ENCODE data around the gene TMEFF1. TPM values are rescaled to one million over a fixed set of nuclear protein-coding genes. Genes with fewer than 3 reads are reported as not detected.
"Not testable (repeated sequence)": the region's sequence is repeated elsewhere in the genome, so short reads cannot be mapped to it uniquely, and the experiment has no call there.

Gene TMEFF1, protein sequence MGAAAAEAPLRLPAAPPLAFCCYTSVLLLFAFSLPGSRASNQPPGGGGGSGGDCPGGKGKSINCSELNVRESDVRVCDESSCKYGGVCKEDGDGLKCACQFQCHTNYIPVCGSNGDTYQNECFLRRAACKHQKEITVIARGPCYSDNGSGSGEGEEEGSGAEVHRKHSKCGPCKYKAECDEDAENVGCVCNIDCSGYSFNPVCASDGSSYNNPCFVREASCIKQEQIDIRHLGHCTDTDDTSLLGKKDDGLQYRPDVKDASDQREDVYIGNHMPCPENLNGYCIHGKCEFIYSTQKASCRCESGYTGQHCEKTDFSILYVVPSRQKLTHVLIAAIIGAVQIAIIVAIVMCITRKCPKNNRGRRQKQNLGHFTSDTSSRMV
- total RNA-seq = under 1 TPM in 1 of 2 donors, not detected in 1; 0.35 TPM
- long read RNA-seq = 0 reads

GRCh38 chr9:100472788-100473275 is at the start of gene TMEFF1:
TSS of gene TMEFF1 (plus strand) at chr9:100473149. CDS start at chr9:100473545, 396 bp downstream.
- intact Hi-C loops (cut with DNase I) = no loop called here
- ATAC-seq (peak; percentile 70 to 85), DNase-seq (peak; percentile 28)

- intact Hi-C loops (cut with DNase I) = no loop called here
- ATAC-seq = no peak
- DNase-seq = no peak
These were observed 47.2 kb upstream of the TMEFF1 start for GRCh38 chr9:100425758-100426157.

DNA sequence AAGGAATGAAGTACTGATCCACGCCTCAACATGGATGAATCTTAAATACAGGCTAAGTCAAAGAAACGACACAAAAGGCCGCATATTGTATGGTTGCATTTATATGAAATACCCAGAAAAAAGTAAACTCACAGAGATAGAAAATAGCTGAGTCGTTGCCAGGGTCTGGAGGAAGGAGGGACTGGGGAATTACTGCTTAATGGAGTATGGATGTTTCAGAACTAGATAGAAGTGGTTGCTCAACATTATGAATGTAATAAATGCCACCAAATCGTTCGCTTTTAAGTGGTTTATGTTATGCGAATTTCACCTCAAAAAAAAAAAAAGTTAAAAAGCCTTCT is 46.8 kb upstream of the TMEFF1 start:
- ATAC-seq = no peak

GRCh38 chr9:100426530-100427365 is 46.2 kb upstream of the TMEFF1 start, which contains the start of gene MSANTD3:
TSS of gene MSANTD3 (plus strand) at chr9:100427143. CDS start at chr9:100441939, 14,796 bp downstream.
- peak; percentile 71 to 90 for ATAC-seq
- intact Hi-C loops (cut with DNase I) = no loop called here
- DNase-seq = peak; percentile 62

More for the DNA sequence above, 46.8 kb upstream of the TMEFF1 start:
- no peak for DNase-seq
- intact Hi-C loops (cut with DNase I) = no loop called here

DNA sequence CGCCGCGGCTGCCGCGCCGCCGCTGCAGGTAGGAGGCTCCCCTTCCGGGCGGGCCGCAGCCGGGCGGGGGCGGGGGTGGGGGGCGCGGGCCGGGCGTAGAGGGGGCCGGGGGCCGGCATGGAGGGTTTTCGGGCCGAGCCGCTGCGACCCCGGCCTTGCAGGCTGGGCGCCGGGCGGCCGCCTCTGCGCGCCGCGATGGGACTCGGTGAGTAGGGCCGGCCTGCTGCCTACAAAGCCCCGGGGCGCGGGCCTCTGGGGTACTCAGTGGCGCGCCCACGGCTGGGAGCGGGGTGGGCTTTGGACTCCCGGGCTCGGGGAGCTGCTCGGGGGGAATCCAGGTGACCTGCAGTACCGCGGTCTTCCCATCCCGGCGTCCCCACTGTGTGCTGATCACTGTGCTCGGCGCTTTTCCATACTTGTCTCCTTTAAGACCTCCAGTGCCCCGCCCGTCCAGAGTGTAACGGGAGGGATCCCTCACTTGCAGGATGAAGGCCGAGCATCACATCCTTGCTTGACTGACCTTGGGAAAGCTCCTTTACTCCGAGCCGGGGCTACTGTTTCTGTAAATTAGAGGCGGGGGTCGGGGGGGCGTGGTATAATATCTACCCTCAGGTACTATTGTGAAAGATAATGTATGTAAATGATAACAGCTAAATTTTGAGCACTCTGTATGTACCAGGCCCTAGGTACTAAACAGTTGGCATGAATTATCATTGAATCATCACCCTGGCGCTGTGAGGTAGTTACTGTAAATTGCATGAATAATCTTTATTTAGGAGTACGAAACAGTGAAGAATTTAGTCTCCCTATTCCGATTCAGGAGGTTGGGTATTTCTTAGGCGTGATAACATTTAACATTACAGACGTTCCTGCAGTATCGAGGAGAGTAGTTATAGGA is 45.3 kb upstream of the TMEFF1 start:
- ATAC-seq (peak; percentile 35 to 49), DNase-seq (peak; percentile 67)
- intact Hi-C loops (cut with DNase I) = no loop called here

DNA sequence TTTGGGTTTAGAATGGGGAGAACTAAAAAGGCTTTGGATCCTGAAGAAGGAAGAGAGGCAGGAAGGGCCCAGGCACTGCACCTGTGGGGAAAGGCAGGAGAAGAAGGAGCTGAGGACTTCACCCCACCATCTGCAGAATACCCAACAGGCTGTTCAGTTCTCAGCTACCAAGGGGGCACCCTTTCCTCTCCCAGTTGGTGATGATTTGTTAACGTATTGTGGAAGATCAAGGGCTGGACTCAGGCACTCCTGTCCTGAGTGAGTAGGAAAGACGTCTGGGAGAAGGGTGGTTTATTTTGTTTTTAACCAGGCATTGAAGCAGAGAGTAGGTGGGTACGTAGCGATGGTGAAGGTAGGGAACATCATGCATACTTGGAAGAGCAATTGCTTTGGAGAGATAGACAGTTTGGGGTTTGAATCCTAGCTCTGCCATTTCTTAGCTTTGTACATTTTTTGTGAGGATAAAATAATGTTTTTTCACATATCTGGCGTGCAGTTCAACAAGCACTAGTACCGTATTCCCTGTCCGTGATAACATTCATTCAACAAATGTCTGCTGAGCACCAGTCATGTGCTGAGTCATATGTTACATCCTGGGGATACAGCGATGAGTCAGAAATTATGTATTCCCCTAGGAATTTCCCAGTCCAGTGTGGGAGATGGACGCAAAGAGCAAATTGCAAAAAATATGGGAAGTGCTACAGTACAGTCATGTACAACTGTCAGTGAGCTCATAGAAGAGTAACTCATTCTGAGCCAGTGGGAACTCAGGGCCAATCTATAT is 43.9 kb upstream of the TMEFF1 start:
- no peak for DNase-seq
- ATAC-seq = peak; percentile 36 to 87
- intact Hi-C loops (cut with DNase I) = no loop called here

- DNase-seq (no peak), ATAC-seq (no peak)
- intact Hi-C loops (cut with DNase I) = loop anchor here in 1 of 2 donors (5.0 kb wide), 1 partner anchor 78 kb away; the partner anchor contains the start of gene TEX10
These were observed 42.5 kb upstream of the TMEFF1 start for GRCh38 chr9:100430286-100430940.

DNA sequence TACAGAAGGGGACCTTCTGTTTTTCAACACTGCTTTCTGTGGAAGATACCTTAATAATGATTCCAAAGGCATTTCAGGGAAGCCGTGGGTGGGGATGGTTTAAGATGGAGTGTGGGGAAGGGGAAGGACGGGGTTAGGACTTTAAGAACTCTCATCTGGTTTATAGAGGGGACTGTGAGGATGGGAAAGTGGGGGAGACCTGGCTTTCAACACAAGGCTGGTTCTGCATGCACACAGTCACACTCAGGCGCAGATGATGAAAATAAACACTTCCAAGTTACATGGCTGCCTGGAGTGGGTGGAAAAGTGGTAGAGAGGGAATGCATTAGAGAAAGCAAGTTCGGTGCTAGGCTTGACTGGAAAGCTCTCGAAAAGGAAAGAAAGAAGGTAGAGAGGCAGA is 41.1 kb upstream of the TMEFF1 start:
- DNase-seq (no peak), ATAC-seq (no peak)
- intact Hi-C loops (cut with DNase I) = loop anchor here in 1 of 2 donors (5.0 kb wide), 1 partner anchor 80 kb away; the partner anchor contains the start of gene TEX10

GRCh38 chr9:100432736-100433135 is 40.2 kb upstream of the TMEFF1 start:
- ATAC-seq (no peak), DNase-seq (no peak)
- intact Hi-C loops (cut with DNase I) = loop anchor here in 1 of 2 donors (5.0 kb wide), 1 partner anchor 80 kb away; the partner anchor contains the start of gene TEX10

GRCh38 chr9:100436571-100436970 is 36.4 kb upstream of the TMEFF1 start:
- ATAC-seq = no peak
- DNase-seq = no peak
- intact Hi-C loops (cut with DNase I) = loop anchor here in 1 of 2 donors (5.0 kb wide), 1 partner anchor 161 kb away; no protein-coding TSS in a partner anchor

DNA sequence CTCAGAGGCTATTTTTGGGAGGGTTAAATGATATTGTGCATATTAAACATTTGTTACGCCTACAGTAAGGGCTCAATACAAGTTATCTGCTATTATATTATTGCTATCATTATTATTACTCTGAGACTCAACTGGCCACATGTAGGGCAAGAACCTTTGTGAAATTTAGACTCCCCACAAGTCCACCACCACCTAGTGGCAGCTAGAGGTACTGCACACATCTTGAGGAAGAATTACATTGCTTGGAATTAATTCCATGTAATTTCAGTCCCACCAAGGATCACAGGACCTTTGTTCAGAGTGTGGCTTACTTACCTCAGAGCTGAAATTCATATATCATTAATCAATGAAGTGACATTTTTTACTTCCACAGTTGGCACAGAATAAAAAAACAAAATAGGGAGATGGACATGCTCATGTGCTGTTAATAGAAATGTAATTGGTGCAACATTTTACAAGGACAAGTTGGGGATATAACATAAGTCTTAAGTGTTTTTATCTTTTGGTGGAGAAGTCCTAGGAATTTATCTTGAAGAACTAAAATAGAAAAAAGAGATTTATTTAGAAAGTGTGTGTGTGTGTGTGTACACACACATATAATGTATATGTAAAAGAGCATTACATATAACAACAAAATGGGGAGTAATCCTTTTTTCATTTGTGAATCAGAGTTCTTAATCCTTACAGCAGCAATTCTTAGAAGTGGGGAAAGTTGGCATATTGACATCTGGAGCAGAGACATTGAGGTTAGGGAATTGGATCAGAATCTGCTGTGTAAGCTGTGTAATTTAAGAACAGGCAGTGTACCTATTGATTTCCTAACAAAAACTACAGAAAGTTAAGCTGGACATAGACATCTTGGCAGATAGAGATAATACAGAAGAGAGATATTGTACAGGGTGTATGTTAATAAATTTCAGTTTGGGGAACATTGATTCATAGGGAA is 34.8 kb upstream of the TMEFF1 start:
- DNase-seq (peak; percentile 72), ATAC-seq (peak; percentile 47 to 70)
- intact Hi-C loops (cut with DNase I) = loop anchor here in 1 of 2 donors (5.0 kb wide), 1 partner anchor 159 kb away; no protein-coding TSS in a partner anchor

GRCh38 chr9:100440071-100440470 is 32.9 kb upstream of the TMEFF1 start:
- no peak for DNase-seq
- ATAC-seq = peak in 1 of 2 donors; percentile 22
- intact Hi-C loops (cut with DNase I) = no loop called here

DNA sequence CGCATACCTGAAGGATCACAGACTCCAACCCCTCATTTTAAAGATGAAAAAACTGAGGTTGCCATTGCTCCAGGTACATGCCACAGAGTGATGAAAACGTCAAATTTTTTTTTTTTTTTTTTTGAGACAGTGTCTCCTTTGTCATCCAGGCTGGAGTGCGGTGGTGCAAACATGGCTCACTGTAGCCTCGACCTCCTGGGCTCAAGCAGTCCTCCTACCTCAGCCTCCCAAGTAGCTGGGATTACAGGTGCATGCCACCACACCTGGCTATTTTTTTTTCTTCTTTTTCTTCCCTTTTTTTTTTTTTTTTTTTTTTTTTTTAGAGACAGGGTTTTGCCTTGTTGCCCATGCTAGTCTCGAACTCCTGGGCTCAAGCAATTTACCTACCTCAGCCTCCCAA is 32.5 kb upstream of the TMEFF1 start:
- intact Hi-C loops (cut with DNase I); ATAC-seq: not testable (repeated sequence)

DNA sequence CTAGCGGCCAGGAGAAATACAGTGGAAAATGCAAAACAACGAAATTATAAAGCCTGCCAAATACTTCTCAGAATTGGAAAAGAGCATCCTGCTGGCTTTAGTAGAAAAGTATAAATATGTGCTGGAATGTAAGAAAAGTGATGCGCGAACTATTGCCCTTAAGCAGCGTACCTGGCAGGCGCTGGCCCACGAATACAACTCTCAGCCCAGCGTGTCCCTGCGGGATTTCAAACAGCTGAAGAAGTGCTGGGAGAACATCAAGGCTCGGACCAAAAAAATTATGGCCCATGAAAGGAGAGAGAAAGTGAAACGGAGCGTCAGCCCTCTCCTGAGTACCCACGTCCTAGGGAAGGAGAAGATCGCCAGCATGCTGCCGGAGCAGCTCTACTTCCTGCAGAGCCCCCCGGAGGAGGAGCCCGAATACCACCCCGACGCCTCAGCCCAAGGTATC is 31.0 kb upstream of the TMEFF1 start:
- DNase-seq = no peak
- no peak for ATAC-seq
- intact Hi-C loops (cut with DNase I) = no loop called here

More for the DNA sequence above, 32.5 kb upstream of the TMEFF1 start:
- not testable (repeated sequence) for DNase-seq

DNA sequence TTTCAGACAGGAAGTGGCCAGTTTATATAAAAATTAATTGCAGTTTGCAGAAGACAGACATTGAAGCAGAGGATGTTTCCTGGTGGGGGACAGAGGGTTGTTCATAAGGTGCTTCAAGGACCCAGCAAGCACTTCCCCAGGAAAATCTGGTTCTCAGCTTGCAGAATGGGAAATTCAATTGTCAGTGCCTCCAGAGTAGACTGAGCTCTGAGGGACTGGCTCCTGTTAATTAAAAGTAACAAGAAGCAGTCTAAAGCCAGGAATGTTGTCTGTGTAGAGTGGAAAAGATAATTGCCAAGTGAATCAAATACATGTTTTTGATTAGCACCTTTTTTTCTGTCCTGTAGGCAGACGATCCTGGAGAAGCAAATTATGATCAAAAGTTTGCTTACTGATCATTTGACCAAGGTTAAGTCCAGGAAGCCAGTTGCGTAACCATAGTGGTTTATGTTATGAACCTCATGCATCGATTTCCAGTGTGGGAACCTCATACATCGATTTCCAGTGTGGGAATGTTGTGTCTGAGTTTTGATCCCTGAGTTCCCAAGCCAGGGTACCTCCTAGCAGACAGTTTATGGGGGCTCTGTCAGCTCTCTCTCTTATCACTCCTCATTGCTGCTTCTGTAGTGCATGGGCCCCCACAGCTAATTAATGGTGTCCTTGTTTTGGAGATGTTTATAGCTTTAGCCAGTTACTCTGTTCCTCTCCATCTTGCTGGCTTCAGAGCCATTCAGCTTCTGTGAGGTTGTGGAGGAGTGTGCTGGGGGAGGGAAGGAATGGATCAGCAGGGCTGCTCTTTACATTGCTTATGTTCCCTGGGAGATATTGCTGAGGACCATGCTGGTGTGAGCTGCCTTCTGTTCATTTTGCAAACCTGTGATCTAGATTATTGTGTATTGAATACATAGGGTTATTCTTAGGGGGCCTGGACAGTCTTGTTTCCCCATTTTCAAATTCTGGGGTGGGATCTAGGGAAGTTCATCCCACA is 28.9 kb upstream of the TMEFF1 start:
- intact Hi-C loops (cut with DNase I) = no loop called here
- ATAC-seq = no peak
- DNase-seq = no peak

Measured in left cardiac atrium (tissue), 4 donors.